H1 (cell line): Measurements from ENCODE around the gene NRXN3. TPM values are rescaled to one million over a fixed set of nuclear protein-coding genes. Genes with fewer than 3 reads are reported as not detected.

Experiments used
- CTCF ChIA-PET: fragments of 300-600 bp; sonication (Branson Sonifier 250); formaldehyde crosslinking; loops from one replicate; lab custom pipeline; 2021; ENCODE audit not compliant: partially characterized antibody; lab: Charles Lee
- POLR2A ChIA-PET: fragments of 300-600 bp; sonication (Branson Sonifier 250); formaldehyde crosslinking; loops from one replicate; lab custom pipeline; 2021; ENCODE audit warnings: inconsistent platforms; ENCODE audit not compliant: partially characterized antibody; lab: Charles Lee
- DNase-seq, 2 experiments: peaks; one replicate each; pipeline versions ENCODE4 v3.0.0 to v3.0.0-alpha.2; 2010 to 2022; ENCODE audit warnings: low spot score in 2 of 2, low read depth in 1 of 2, mixed read lengths in 1 of 2
- FAIRE-seq: peaks from 2 replicates; lab custom pipeline; 2011; peaks lifted over from hg19 to GRCh38; lab: Jason Lieb, UNC
- H2AFZ ChIP-seq: 2 replicates; pipeline ENCODE4 v1.8.1; 2012; ENCODE audit warnings: low read length, inconsistent platforms
- H2AK5ac ChIP-seq: 2 replicates; pipeline ENCODE4 v1.6.1; 2013; ENCODE audit warnings: low read depth, low read length
- H2BK120ac ChIP-seq: replicated peaks from 2 replicates; pipeline ENCODE3; 2013; ENCODE audit warnings: low read depth, low read length, inconsistent platforms
- H2BK12ac ChIP-seq: 2 replicates; pipeline ENCODE4 v1.6.1; 2013; ENCODE audit warnings: low read depth, low read length
- H2BK15ac ChIP-seq: 2 replicates; pipeline ENCODE4 v1.6.1; 2013; ENCODE audit warnings: low read length
- H2BK20ac ChIP-seq: 2 replicates; pipeline ENCODE4 v1.6.1; 2013; ENCODE audit warnings: low read length
- H2BK5ac ChIP-seq: 2 replicates; pipeline ENCODE4 v1.6.1; 2013; ENCODE audit warnings: low read depth, low read length
- H3K14ac ChIP-seq: 2 replicates; pipeline ENCODE4 v1.6.1; 2013; ENCODE audit warnings: inconsistent platforms; ENCODE audit not compliant: insufficient read length
- H3K18ac ChIP-seq: 2 replicates; pipeline ENCODE4 v1.6.1; 2013; ENCODE audit warnings: low read length; ENCODE audit errors: extremely low read depth
- H3K23ac ChIP-seq: 2 replicates; pipeline ENCODE4 v1.6.1; 2013; ENCODE audit warnings: inconsistent platforms; ENCODE audit not compliant: insufficient read length
- H3K23me2 ChIP-seq: 2 replicates; pipeline ENCODE4 v1.6.1; 2013; ENCODE audit warnings: low read depth, low read length
- H3K27ac ChIP-seq: 2 replicates; pipeline ENCODE4 v1.6.1; 2011; ENCODE audit warnings: low read depth, low read length, inconsistent platforms
- H3K27me3 ChIP-seq, 4 experiments: replicated peaks in 1 of 4; 1 replicate in 1 of 4; 2 replicates in 3 of 4; pipeline versions ENCODE4 v1.6.1 to v1.8.1; 2011 to 2013; ENCODE audit warnings: low read length in 3 of 4, mild to moderate bottlenecking in 3 of 4, inconsistent platforms in 2 of 4, mixed read lengths in 2 of 4, moderate library complexity in 1 of 4; ENCODE audit not compliant: control insufficient read depth in 3 of 4, insufficient read depth in 3 of 4; ENCODE audit errors: extremely low read depth in 1 of 4
- H3K36me3 ChIP-seq, 4 experiments: 2 replicates each; pipeline versions ENCODE4 v1.6.1 to v1.8.1; 2011 to 2013; ENCODE audit warnings: mild to moderate bottlenecking in 4 of 4, low read length in 3 of 4, moderate library complexity in 2 of 4, control low read depth in 1 of 4, inconsistent platforms in 1 of 4; ENCODE audit not compliant: insufficient read depth in 4 of 4, control insufficient read depth in 2 of 4
- H3K4ac ChIP-seq: replicated peaks from 2 replicates; pipeline ENCODE3; 2013; ENCODE audit warnings: low read length, low read depth, mixed read lengths, inconsistent platforms; ENCODE audit not compliant: insufficient read length
- H3K4me1 ChIP-seq, 4 experiments: replicated peaks in 1 of 4; 1 replicate in 1 of 4; 2 replicates in 3 of 4; pipeline versions ENCODE4 v1.6.1 to v1.8.1; 2011 to 2013; ENCODE audit warnings: low read length in 3 of 4, inconsistent platforms in 2 of 4, mixed read lengths in 1 of 4; ENCODE audit not compliant: insufficient read depth in 4 of 4, control insufficient read depth in 3 of 4
- H3K4me2 ChIP-seq, 2 experiments: 2 replicates each; pipeline versions ENCODE4 v1.6.1 to v1.8.1; 2011 to 2013; ENCODE audit warnings: low read depth in 2 of 2, low read length in 2 of 2, control low read depth in 1 of 2, inconsistent platforms in 1 of 2, mild to moderate bottlenecking in 1 of 2; ENCODE audit not compliant: insufficient read depth in 1 of 2
- H3K4me3 ChIP-seq, 4 experiments: fragments of 200-600, 300-600 bp in 1 of 4; sonication (generic), shearing (Covaris generic), sonication (Bioruptor Twin) in 1 of 4; 2 replicates each; pipeline versions ENCODE4 v1.5.1 to v1.8.1; 2011 to 2016; ENCODE audit warnings: low read length in 4 of 4, low read depth in 3 of 4, control low read depth in 2 of 4, inconsistent platforms in 2 of 4, mild to moderate bottlenecking in 2 of 4, mixed read lengths in 1 of 4, moderate library complexity in 1 of 4; ENCODE audit not compliant: insufficient read depth in 2 of 4; ENCODE audit errors: extremely low read depth in 1 of 4
- H3K56ac ChIP-seq: replicated peaks from 2 replicates; pipeline ENCODE3; 2013; ENCODE audit warnings: low read depth, mild to moderate bottlenecking, mixed read lengths, low read length, inconsistent platforms; ENCODE audit not compliant: insufficient read length
- H3K79me1 ChIP-seq: 2 replicates; pipeline ENCODE4 v1.6.1; 2013; ENCODE audit warnings: low read depth, low read length, control low read depth
- H3K79me2 ChIP-seq, 2 experiments: 2 replicates each; pipeline versions ENCODE4 v1.6.1 to v1.8.1; 2012 to 2013; ENCODE audit warnings: low read length in 2 of 2, mild to moderate bottlenecking in 2 of 2, inconsistent platforms in 1 of 2; ENCODE audit not compliant: insufficient read depth in 2 of 2, control insufficient read depth in 1 of 2
- H3K9ac ChIP-seq, 4 experiments: replicated peaks in 1 of 4; 1 replicate in 1 of 4; 2 replicates in 3 of 4; pipeline versions ENCODE4 v1.6.1 to v1.8.1; 2011 to 2013; ENCODE audit warnings: low read depth in 3 of 4, low read length in 3 of 4, control low read depth in 2 of 4, mild to moderate bottlenecking in 2 of 4, moderate library complexity in 2 of 4, inconsistent platforms in 1 of 4; ENCODE audit errors: extremely low read depth in 1 of 4
- H3K9me3 ChIP-seq, 2 experiments: 2 replicates each; pipeline versions ENCODE4 v1.6.1 to v1.8.1; 2012 to 2013; ENCODE audit warnings: mild to moderate bottlenecking in 2 of 2, moderate library complexity in 2 of 2, control low read depth in 1 of 2, inconsistent platforms in 1 of 2, low read depth in 1 of 2, low read length in 1 of 2, mixed read lengths in 1 of 2; ENCODE audit not compliant: insufficient read depth in 2 of 2
- H4K20me1 ChIP-seq, 2 experiments: replicated peaks in 1 of 2; 2 replicates each; pipeline versions ENCODE3 to v1.8.1; 2011 to 2013; ENCODE audit warnings: inconsistent platforms in 2 of 2, low read length in 2 of 2, mild to moderate bottlenecking in 1 of 2; ENCODE audit not compliant: insufficient read depth in 2 of 2, control insufficient read depth in 1 of 2
- H4K5ac ChIP-seq: 2 replicates; pipeline ENCODE4 v1.6.1; 2013; ENCODE audit warnings: low read length, low read depth, mixed read lengths, inconsistent platforms; ENCODE audit not compliant: insufficient read length
- H4K8ac ChIP-seq: 2 replicates; pipeline ENCODE4 v1.8.0; 2013; ENCODE audit warnings: mild to moderate bottlenecking, moderate library complexity, low read length, inconsistent platforms; ENCODE audit not compliant: insufficient read depth; ENCODE audit errors: extremely low read depth
- H4K91ac ChIP-seq: replicated peaks from 2 replicates; pipeline ENCODE3; 2013; ENCODE audit warnings: low read length, mixed read lengths, inconsistent platforms; ENCODE audit not compliant: insufficient read length
- BRCA1 ChIP-seq: IDR thresholded peaks from 2 replicates; pipeline ENCODE4 v1.6.1; 2012; ENCODE audit warnings: low read depth, low read length, improper control_type of control experiment
- CEBPB ChIP-seq: IDR thresholded peaks from 2 replicates; pipeline ENCODE4 v1.6.1; 2012; ENCODE audit warnings: low read depth, low read length
- CHD1 ChIP-seq: IDR thresholded peaks from 2 replicates; pipeline ENCODE4 v1.6.1; 2012; ENCODE audit warnings: low read depth, low read length, improper control_type of control experiment
- CHD2 ChIP-seq: IDR thresholded peaks from 2 replicates; pipeline ENCODE4 v1.6.1; 2012; ENCODE audit warnings: low read length, improper control_type of control experiment
- EP300 ChIP-seq, 2 experiments: IDR thresholded peaks; 1 replicate in 1 of 2; 2 replicates in 1 of 2; pipeline ENCODE4 v1.6.1; 2011 to 2012; ENCODE audit warnings: low read depth in 2 of 2, low read length in 2 of 2, mild to moderate bottlenecking in 2 of 2, borderline replicate concordance in 1 of 2, inconsistent platforms in 1 of 2, moderate library complexity in 1 of 2
- GTF2F1 ChIP-seq: IDR thresholded peaks from 2 replicates; pipeline ENCODE4 v1.6.1; 2012; ENCODE audit warnings: low read depth, low read length, improper control_type of control experiment, borderline replicate concordance
- JUN ChIP-seq: IDR thresholded peaks from 2 replicates; pipeline ENCODE4 v1.6.1; 2011; ENCODE audit warnings: low read depth, mild to moderate bottlenecking, improper control_type of control experiment, low read length
- KDM4A ChIP-seq: IDR thresholded peaks from one replicate; pipeline ENCODE4 v1.7.1; 2012; ENCODE audit warnings: low read depth, mild to moderate bottlenecking, moderate library complexity, low read length, inconsistent platforms; ENCODE audit not compliant: severe bottlenecking
- PHF8 ChIP-seq: fragments of 200-600 bp; sonication (generic); conservative IDR thresholded peaks from 2 replicates; pipeline ENCODE4 v1.7.1; 2012; ENCODE audit warnings: low read depth, mild to moderate bottlenecking, inconsistent platforms, low read length, moderate library complexity
- POLR2AphosphoS5 ChIP-seq: IDR thresholded peaks from 2 replicates; pipeline ENCODE4 v1.6.1; 2011; ENCODE audit warnings: low read depth, low read length
- RBBP5 ChIP-seq: IDR thresholded peaks from 2 replicates; pipeline ENCODE4 v1.7.1; 2012; ENCODE audit warnings: low read depth, mild to moderate bottlenecking, inconsistent platforms, low read length, moderate library complexity, borderline replicate concordance
- TAF7 ChIP-seq: optimal IDR thresholded peaks from 2 replicates; pipeline ENCODE3; 2011; ENCODE audit warnings: low read depth, mild to moderate bottlenecking, inconsistent platforms, low read length, moderate library complexity, borderline replicate concordance
- USF2 ChIP-seq: IDR thresholded peaks from 2 replicates; pipeline ENCODE4 v1.6.1; 2011; ENCODE audit warnings: low read length, improper control_type of control experiment
- WGBS, 2 experiments: shearing (Covaris generic) in 1 of 2; methylation state at CpG; one replicate each; pipeline versions ENCODE4 v1.1.6 to v1.1.7; 2013 to 2015; ENCODE audit warnings: low lambda C conversion rate in 2 of 2, mixed read lengths in 2 of 2, inconsistent platforms in 1 of 2, low coverage in 1 of 2, missing lambda C conversion rate in 1 of 2; ENCODE audit not compliant: insufficient replicate concordance in 2 of 2, insufficient coverage in 1 of 2, insufficient read length in 1 of 2; ENCODE audit errors: extremely low coverage in 1 of 2, missing lambda C conversion rate in 1 of 2; 5-methylcytosine and 5-hydroxymethylcytosine counted together
- polyA plus RNA-seq, 7 experiments: library from polyadenylated mRNA; depleted of rRNA in 3 of 7; stranded (reverse) in 5 of 7; unstranded in 2 of 7; fragments of >200 nt in 5 of 7; fragments of 200-250 nt in 2 of 7; gene quantifications; 1 replicate in 5 of 7; 2 replicates in 1 of 7; 4 replicates in 1 of 7; pipeline versions ENCODE4 v1.2.1 to v1.2.3, GENCODE V29; 2011 to 2013; ENCODE audit warnings: missing spikeins in 2 of 7, mixed read lengths in 2 of 7
- total RNA-seq: library from RNA; stranded (reverse); fragmentation: NEBNext Ultra II Directional; extraction: Animal tissue kit (Norgen Biotek cat#: 25700); gene quantifications from 2 replicates; pipeline ENCODE4 v1.2.1, GENCODE V29; 2021

Gene NRXN3
- total and polyA plus RNA-seq, 2 of the 8 experiments (the other 6 are each of a cell fraction or from before 2014, with no cell fraction given) = 2.6 to 4.1 TPM

GRCh38 chr14:79528828-79529416 is 1358.7 kb downstream of the NRXN3 start:
- FAIRE-seq (no peak), DNase-seq (no peak)
- Histone ChIP-seq H3K79me2 (no peaks in the 10 kb centered on the region), H2BK20ac (no peak overlapping the region), H3K14ac (no peak overlapping the region), H4K5ac (no peak overlapping the region), H3K4me3 (no peak overlapping the region), H2BK15ac (no peak overlapping the region), H3K9me3 (no peaks in the 10 kb centered on the region), H3K79me1 (no peaks in the 10 kb centered on the region), H2BK5ac (no peak overlapping the region), H3K56ac (no peak overlapping the region), H2AFZ (no peak overlapping the region), H3K23me2 (no peaks in the 10 kb centered on the region), H3K36me3 (no peaks in the 10 kb centered on the region), H3K9ac (no peak overlapping the region), H3K4ac (no peak overlapping the region), H2BK12ac (no peak overlapping the region), H4K8ac (no peak overlapping the region), H3K18ac (no peak overlapping the region), H3K4me2 (no peak overlapping the region), H4K20me1 (no peaks in the 10 kb centered on the region), H3K27me3 (no peaks in the 10 kb centered on the region), H3K23ac (no peak overlapping the region), H2AK5ac (no peak overlapping the region), H2BK120ac (no peak overlapping the region), H4K91ac (no peak overlapping the region), H3K4me1 (no peaks in the 10 kb centered on the region), H3K27ac (no peak overlapping the region)
- 92% methylated on average over 16 of the region's 16 CpGs; no CpG with 5 or more reads in 1 of the 2 experiments for WGBS, 2 experiments
- ChIA-PET POLR2A (no interaction called here), CTCF (interaction anchor here (0.7 kb wide), 2 partner anchors 15 to 42 kb away, joined by 4 read pairs; no protein-coding TSS in a partner anchor)
- no peak for TF ChIP-seq JUN
- no peak for TF ChIP-seq USF2
- no peak for TF ChIP-seq BRCA1
- TF ChIP-seq KDM4A = no peak
- TF ChIP-seq CHD2 = no peak
- TF ChIP-seq POLR2AphosphoS5 = no peak
- TF ChIP-seq CHD1 = no peak
- no peak for TF ChIP-seq TAF7
- TF ChIP-seq GTF2F1 = no peak
- no peak for TF ChIP-seq CEBPB
- TF ChIP-seq RBBP5 = no peak
- TF ChIP-seq EP300 (IDR thresholded peaks at IDR 0.05; ENCODE audit: borderline replicate concordance in 1 of 2, low read depth in 2 of 2, low read length in 2 of 2) = no peak
- TF ChIP-seq PHF8 = no peak
